ENCODE results near the gene FCRL2.

GRCh38 chr1:157725221-157725577 is 51.7 kb downstream of the FCRL2 start:
- no peak for TF ChIP-seq CTCF (IDR thresholded peaks at IDR 0.05)
- TF ChIP-seq POLR2A (IDR thresholded peaks at IDR 0.05) = no peak
- no peak for TF ChIP-seq POLR2AphosphoS5 (IDR thresholded peaks at IDR 0.05)

All from upper lobe of left lung (tissue), 4 donors.